GM19043 (cell line): Measurements from ENCODE around the gene HSPA12B.

Experiments
- ATAC-seq: cut with Tn5 transposase; IDR thresholded peaks from one replicate; pipeline ENCODE4 v1.9.1; 2021; ENCODE audit warnings: low read depth; ENCODE audit not compliant: unreplicated experiment

HSPA12B gene, protein sequence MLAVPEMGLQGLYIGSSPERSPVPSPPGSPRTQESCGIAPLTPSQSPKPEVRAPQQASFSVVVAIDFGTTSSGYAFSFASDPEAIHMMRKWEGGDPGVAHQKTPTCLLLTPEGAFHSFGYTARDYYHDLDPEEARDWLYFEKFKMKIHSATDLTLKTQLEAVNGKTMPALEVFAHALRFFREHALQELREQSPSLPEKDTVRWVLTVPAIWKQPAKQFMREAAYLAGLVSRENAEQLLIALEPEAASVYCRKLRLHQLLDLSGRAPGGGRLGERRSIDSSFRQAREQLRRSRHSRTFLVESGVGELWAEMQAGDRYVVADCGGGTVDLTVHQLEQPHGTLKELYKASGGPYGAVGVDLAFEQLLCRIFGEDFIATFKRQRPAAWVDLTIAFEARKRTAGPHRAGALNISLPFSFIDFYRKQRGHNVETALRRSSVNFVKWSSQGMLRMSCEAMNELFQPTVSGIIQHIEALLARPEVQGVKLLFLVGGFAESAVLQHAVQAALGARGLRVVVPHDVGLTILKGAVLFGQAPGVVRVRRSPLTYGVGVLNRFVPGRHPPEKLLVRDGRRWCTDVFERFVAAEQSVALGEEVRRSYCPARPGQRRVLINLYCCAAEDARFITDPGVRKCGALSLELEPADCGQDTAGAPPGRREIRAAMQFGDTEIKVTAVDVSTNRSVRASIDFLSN

GRCh38 chr20:3732327-3733118, at the start of gene HSPA12B:
HSPA12B (plus strand) TSS chr20:3732685; CDS start chr20:3738675, 5,990 bp downstream.
- ATAC-seq, result no peak

GRCh38 chr20:3685341-3685740, 47.1 kb upstream of the HSPA12B start:
- no peak for ATAC-seq

GRCh38 chr20:3686421-3686820, 46.1 kb upstream of the HSPA12B start:
- no peak for ATAC-seq

- ATAC-seq, result no peak
These were observed 45.6 kb upstream of the HSPA12B start for GRCh38 chr20:3686867-3687321.

DNA sequence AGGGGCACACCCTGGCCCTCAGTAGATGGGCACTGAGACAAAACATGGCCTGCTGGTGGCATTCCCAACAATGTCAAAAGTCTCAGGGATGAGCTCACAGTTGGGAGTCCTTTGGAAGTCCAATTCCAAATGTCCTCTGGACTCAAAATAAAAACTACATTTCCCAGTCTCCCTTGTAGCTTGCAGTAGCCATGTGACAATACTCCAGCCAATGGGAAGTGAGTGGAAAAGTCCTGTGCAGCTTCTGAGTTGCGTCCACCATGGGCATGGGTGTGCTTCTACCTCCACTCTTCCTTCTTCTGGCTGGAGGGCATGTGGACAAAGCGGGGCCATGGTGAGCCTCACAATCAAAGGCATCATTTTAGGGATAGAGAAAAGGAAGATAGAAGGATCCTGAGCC, 44.8 kb upstream of the HSPA12B start:
- ATAC-seq, result no peak

DNA sequence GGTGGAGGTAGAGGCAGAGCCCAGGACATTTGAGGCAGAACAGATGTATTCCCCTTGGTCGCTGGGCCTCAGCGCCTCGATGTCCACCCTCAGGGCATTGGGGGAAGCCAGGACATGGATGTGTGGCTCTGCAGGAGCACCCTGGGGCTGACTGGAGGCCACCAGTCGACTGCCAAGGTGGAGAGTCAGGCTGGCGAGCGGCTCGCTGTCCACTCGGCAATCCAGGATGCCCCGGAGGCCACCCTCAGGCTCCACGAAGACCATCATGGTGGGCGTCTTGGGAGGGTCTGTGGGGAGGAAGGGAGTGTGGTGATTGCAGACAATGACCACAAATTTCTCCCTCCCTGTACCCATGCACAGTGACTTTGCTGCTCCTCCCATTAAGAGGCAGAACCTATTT, 42.5 kb upstream of the HSPA12B start:
- ATAC-seq, result no peak

- no peak for ATAC-seq
These were observed 42.1 kb upstream of the HSPA12B start for GRCh38 chr20:3690413-3690812.

- no peak for ATAC-seq
These were observed 41.2 kb upstream of the HSPA12B start for GRCh38 chr20:3691306-3691705.

DNA sequence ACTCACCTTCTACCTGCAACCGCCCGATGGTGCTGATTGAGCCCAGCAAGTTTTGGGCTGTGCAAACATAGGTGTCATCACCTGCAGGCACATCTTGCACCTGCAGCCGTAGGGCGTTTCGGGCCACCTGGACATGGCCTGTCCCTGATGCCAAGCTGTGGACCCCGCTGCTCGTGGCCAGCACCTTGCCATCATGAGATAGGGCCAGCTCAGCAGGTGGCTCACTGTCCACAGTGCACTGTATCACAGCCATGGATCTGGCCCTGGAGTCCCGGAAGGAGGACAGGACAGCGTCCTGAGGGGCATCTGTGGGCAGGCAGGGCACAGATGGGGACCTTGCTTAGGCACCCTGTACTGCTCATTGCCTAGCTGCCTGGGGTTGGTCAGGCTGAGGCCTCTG, 40.6 kb upstream of the HSPA12B start:
- no peak for ATAC-seq

- ATAC-seq, result no peak
These were observed 39.7 kb upstream of the HSPA12B start for GRCh38 chr20:3692706-3693294.

DNA sequence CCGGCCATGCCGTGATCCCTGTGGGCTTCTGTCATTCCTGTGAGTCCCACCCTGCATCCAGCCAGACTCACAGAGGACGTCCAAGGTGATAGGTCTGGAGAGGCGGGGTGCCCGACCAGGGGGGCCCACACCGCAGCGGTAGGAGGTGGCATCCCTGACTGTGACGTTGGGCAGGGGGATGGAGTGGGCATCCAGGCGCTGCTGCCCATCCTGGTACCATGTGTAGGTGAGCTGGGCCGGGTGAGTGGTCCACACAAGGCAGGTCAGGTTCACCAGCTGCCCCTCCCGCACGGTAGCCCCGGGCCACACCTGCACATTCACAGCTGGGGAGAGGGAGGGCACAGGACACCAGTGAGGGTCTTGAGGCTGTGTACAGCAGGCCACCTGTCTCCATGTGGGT, 39.1 kb upstream of the HSPA12B start:
- no peak for ATAC-seq

DNA sequence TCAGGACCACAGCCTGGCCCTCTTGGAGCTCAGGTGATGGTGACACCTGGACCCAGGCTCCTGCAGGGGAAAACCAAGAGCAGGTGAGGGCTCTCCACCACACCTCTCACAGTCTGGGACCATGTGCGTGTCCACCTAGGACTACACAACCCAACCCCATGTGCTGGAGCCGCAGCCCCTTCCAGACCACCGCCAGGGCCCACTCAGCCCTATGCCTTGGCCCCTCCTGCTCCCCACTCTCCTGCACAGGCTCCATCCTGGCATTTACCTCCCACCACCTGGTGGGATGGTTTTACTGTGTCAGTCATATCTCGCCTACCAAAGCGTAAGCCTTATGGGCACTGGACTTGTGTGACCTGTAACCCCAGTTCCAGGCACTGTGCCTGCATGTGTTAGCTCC, 37.6 kb upstream of the HSPA12B start:
- no peak for ATAC-seq

DNA sequence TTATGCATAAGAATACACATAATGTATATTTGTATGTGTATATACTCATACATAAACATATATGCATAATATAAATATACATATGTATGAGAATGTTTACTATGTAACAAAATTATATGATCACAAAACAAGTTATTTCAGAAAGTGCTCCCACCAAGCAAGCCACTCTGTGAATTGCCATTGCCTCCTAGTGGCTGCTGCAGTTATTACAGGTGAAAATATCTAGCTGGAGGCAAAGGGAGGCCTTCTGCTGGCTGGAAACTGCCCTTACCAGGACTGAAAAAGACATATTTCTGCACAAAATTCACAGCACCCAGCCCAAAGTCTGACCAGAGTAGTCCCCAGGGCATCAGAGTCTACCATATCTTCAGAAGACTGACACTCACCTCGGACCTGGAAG, 36.3 kb upstream of the HSPA12B start:
- ATAC-seq, result no peak

GRCh38 chr20:3696745-3697587, 35.5 kb upstream of the HSPA12B start:
- ATAC-seq, result no peak

GRCh38 chr20:3697588-3698305, 34.7 kb upstream of the HSPA12B start:
- no peak for ATAC-seq

GRCh38 chr20:3698591-3699001, 33.9 kb upstream of the HSPA12B start:
- no peak for ATAC-seq

- no peak for ATAC-seq
These were observed 33.4 kb upstream of the HSPA12B start for GRCh38 chr20:3699037-3699436.

GRCh38 chr20:3701061-3701998, 31.2 kb upstream of the HSPA12B start:
- ATAC-seq, result no peak
